Gastrocnemius medialis (tissue), 4 donors: ENCODE measurements around the gene USP17L28. TPM values are rescaled to one million over a fixed set of nuclear protein-coding genes. Genes with fewer than 3 reads are reported as not detected.
"Not testable (repeated sequence)": the region's sequence is repeated elsewhere in the genome, so short reads cannot be mapped to it uniquely, and the experiment has no call there.

Experiments used
- ATAC-seq, 2 donors: fragments of 150-250 bp; one replicate each; pipeline ENCODE4 v1.9.1; 2016
- DNase-seq, 2 donors: peaks; one replicate each; pipeline ENCODE4 v3.0.0-alpha.2; 2019
- H3K27ac ChIP-seq, 4 donors: fragments of 200-600 bp; sonication (generic); 1 replicate in 1 of 4; 2 replicates in 3 of 4; pipeline ENCODE4 v1.5.1; 2016 to 2018; ENCODE audit warnings: mild to moderate bottlenecking in 2 of 4, moderate library complexity in 1 of 4
- H3K27me3 ChIP-seq, 3 donors: fragments of 200-600 bp; sonication (generic) in 2 of 3; 1 replicate in 1 of 3; 2 replicates in 2 of 3; pipeline versions ENCODE4 v1.5.1 to v1.6.0; 2016 to 2019; ENCODE audit warnings: mild to moderate bottlenecking in 1 of 3, moderate library complexity in 1 of 3
- H3K36me3 ChIP-seq, 2 donors: fragments of 200-600 bp; sonication (generic) in 1 of 2; one replicate each; pipeline ENCODE4 v1.5.1; 2017 to 2018
- H3K4me1 ChIP-seq, 2 donors: fragments of 200-600 bp; sonication (generic) in 1 of 2; one replicate each; pipeline ENCODE4 v1.5.1; 2016 to 2017; ENCODE audit warnings: mild to moderate bottlenecking in 2 of 2
- H3K4me3 ChIP-seq, 4 donors: fragments of 200-600 bp; sonication (generic) in 3 of 4; 1 replicate in 1 of 4; 2 replicates in 3 of 4; pipeline ENCODE4 v1.5.1; 2016 to 2019; ENCODE audit warnings: mild to moderate bottlenecking in 2 of 4
- H3K9me3 ChIP-seq, 3 donors: fragments of 200-600 bp; sonication (generic) in 2 of 3; 1 replicate in 1 of 3; 2 replicates in 2 of 3; pipeline ENCODE4 v1.5.1; 2016 to 2019
- CTCF ChIP-seq, 5 experiments: fragments of 450-650 bp in 3 of 5; fragments of 200-600 bp in 2 of 5; sonication (generic) in 2 of 5; IDR thresholded peaks in 4 of 5; conservative IDR thresholded peaks in 1 of 5; 1 replicate in 4 of 5; 2 replicates in 1 of 5; pipeline ENCODE4 v1.5.1; 2016 to 2019; ENCODE audit warnings: antibody characterized with exemption in 5 of 5, mild to moderate bottlenecking in 3 of 5, moderate library complexity in 3 of 5
- POLR2A ChIP-seq, 2 donors: fragments of 450-650 bp; IDR thresholded peaks; one replicate each; pipeline ENCODE4 v1.6.1; 2017; ENCODE audit warnings: antibody characterized with exemption in 2 of 2, mild to moderate bottlenecking in 2 of 2, moderate library complexity in 2 of 2
- in situ Hi-C, 4 donors: fragments of 200-750 bp; cut with MboI; loops; one replicate each; pipeline versions ENCODE4 v1.15.0 to v1.8.0; 2017; ENCODE audit warnings: low sequenced_read_pairs in 4 of 4
- intact Hi-C: fragments of 100-400 bp; cut with DNase I; formaldehyde crosslinking; loops from one replicate; pipeline ENCODE4 v1.15.1; 2023; ENCODE audit warnings: low total_unique reads
- total RNA-seq, 4 donors: library from RNA; depleted of rRNA; stranded (reverse); fragments of >200 nt; gene quantifications; one replicate each; pipeline versions ENCODE4 v1.1.0 to v1.2.3, GENCODE V29; 2016

The USP17L28 gene
- total RNA-seq, 4 donors from 2014 or later: not detected

- H3K4me1 ChIP-seq, intact Hi-C loops, H3K27ac ChIP-seq, in situ Hi-C loops, H3K9me3 ChIP-seq, ATAC-seq, H3K27me3 ChIP-seq, H3K36me3 ChIP-seq: not testable (repeated sequence)
- H3K4me3 ChIP-seq: peak overlapping the region in 1 of 4 donors; percentile 42
- TF ChIP-seq CTCF (IDR thresholded peaks at IDR 0.05 in 4 of 5, conservative IDR thresholded peaks at IDR 0.05 in 1 of 5): peak in 2 of 5 experiments; percentile 21 to 48
- peak in 1 of 2 donors; percentile 20 for DNase-seq
Measured at GRCh38 chr4:9381012-9381534, 32.4 kb downstream of the USP17L28 start.

- ATAC-seq: no peak
- H3K27ac ChIP-seq: no peak overlapping the region
- H3K4me3 ChIP-seq: no peak overlapping the region
- H3K27me3 ChIP-seq: no peaks in the 10 kb centered on the region
- DNase-seq: no peak
- intact Hi-C loops: no loop called here
- TF ChIP-seq CTCF (IDR thresholded peaks at IDR 0.05 in 4 of 5, conservative IDR thresholded peaks at IDR 0.05 in 1 of 5): no peak
- no peak for TF ChIP-seq POLR2A (IDR thresholded peaks at IDR 0.05)
- in situ Hi-C loops: no loop called here
- no peaks in the 10 kb centered on the region for H3K36me3 ChIP-seq
- no peaks in the 10 kb centered on the region for H3K9me3 ChIP-seq
- no peaks in the 10 kb centered on the region for H3K4me1 ChIP-seq
Measured at GRCh38 chr4:9384126-9384525, 35.4 kb downstream of the USP17L28 start.

GRCh38 chr4:9389001-9389400, 40.3 kb downstream of the USP17L28 start:
- H3K9me3 ChIP-seq, ATAC-seq, H3K27me3 ChIP-seq, DNase-seq, in situ Hi-C loops, H3K4me1 ChIP-seq, H3K36me3 ChIP-seq, H3K27ac ChIP-seq, H3K4me3 ChIP-seq, intact Hi-C loops: not testable (repeated sequence)

Other genes starting within 250 kb of the USP17L28 start
- gene FAM90A26, start 178.5 kb upstream of the USP17L28 start, total RNA-seq: not detected
- not detected for gene USP17L10, start 138.2 kb upstream of the USP17L28 start, total RNA-seq
- not detected for gene USP17L11, start 133.5 kb upstream of the USP17L28 start, total RNA-seq
- not detected for gene USP17L12, start 128.7 kb upstream of the USP17L28 start, total RNA-seq
- gene USP17L13, start 124.0 kb upstream of the USP17L28 start, total RNA-seq: not detected
- gene USP17L15, start 114.5 kb upstream of the USP17L28 start, total RNA-seq: not detected
- gene USP17L17, start 105.0 kb upstream of the USP17L28 start, total RNA-seq: not detected
- gene USP17L18, start 100.3 kb upstream of the USP17L28 start, total RNA-seq: not detected
- gene USP17L19, start 95.5 kb upstream of the USP17L28 start, total RNA-seq: not detected
- gene USP17L20, start 90.8 kb upstream of the USP17L28 start, total RNA-seq: not detected
- gene USP17L21, start 86.0 kb upstream of the USP17L28 start, total RNA-seq: not detected
- gene USP17L22, start 81.3 kb upstream of the USP17L28 start, total RNA-seq: not detected
- not detected for gene USP17L24, start 23.7 kb upstream of the USP17L28 start, total RNA-seq
- not detected for gene USP17L25, start 19.0 kb upstream of the USP17L28 start, total RNA-seq
- not detected for gene USP17L26, start 14.2 kb upstream of the USP17L28 start, total RNA-seq
- gene USP17L5, start 9.5 kb upstream of the USP17L28 start, total RNA-seq: not detected
- not detected for gene USP17L27, start 4.7 kb upstream of the USP17L28 start, total RNA-seq
- gene USP17L29, start 4.7 kb downstream of the USP17L28 start, total RNA-seq: not detected
- gene USP17L30, start 14.2 kb downstream of the USP17L28 start, total RNA-seq: not detected
- not detected for gene DEFB131A, start 95.5 kb downstream of the USP17L28 start, total RNA-seq